CD4-positive, alpha-beta T cell treated with Interleukin-4 for 1 hour (primary cell): Measurements from ENCODE around the gene ZNF493.
A peak's percentile ranks its signal among the peaks of the same experiment; 100 is the strongest.

Experiments
- DNase-seq, 2 donors: peaks; one replicate each; pipeline ENCODE4 v3.0.0-alpha.2; 2020 to 2022

Gene ZNF493

DNA sequence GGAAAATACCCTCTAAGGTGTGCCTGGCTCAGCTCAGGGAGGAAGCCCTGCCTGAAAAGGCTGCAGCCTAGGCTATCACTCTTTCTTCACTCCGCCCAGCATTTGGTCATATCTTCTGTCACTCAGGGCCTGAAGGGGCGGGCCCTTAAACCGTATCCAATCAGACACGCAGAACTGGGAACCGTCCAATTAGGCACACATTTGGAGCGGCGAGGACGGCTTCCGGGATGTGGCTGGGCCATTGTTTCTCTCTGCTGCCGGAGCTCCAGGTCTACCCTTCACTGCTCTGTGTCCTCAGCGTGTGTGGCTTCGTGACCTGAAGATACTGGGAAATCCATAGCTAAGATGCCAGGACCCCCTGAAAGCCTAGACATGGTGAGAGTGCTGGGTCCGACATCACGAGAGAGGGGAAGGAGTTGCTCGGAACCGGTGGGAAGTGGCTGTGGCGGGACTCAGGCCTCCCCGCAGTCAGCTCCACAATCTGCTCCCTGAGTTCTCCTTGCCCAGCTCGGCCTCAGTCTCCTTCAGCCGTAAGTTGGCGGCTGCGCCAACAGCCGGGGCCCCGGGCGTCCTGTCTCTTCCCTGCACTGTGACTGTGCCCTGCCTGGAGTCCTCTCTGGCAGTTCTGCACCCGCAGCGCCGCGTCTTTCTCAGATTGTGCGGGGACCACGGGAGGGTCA lies at the start of gene ZNF493:
ZNF493 (plus strand) TSS at position 241 of the 680 bp plus-strand sequence; CDS start at position 346, 105 bp downstream.
- peak; percentile 93 to 95 for DNase-seq

DNA sequence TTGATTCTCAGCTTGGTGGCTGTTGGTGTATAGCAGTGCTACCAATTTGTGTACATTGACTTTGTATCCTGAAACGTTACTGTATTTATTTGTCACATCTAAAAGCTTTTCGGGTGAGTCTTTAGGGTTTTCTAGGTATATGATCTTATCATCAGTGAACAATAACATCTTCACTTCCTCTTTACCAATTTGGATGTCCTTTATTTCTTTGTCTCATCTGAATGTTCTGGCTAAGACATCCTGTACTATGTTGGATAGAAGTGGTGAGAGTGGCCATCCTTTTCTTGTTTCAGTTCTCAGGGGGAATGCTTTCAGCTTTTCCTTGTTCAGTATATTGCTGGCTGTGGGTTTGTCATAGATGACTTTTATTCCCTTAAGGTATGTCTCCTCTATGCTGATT lies 44.1 kb upstream of the ZNF493 start:
- no peak for DNase-seq

DNA sequence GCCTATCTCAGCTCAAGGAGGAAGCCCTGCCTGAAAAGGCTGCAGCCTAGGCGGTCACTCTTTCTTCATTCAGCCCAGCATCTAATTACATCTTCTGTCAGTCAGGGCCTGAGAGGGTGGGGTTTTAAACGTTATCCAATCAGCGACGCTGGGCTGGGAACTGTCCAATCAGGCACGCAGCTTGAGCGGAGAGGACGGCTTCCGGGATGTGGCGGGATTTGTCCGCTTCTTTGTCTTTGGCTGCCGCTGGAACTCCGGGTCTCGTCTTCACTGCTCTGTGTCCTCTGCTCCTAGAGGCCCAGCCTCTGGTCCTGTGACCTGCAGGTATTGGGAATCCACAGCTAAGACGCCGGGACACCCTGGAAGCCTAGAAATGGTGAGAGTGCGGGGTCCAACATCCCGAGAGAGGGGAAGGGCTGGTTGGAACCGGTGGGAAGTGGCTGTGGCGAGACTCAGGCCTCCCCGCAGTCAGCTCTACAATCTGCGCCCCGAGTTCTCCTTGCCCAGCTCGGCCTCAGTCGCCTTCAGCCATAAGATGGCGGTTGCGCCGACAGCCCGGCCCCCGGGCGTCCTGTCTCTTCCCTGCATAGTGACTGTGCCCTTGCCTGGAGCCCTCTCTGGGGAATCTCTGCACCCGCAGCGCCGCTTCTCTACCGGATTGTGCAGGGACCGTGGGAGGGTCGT lies 38.0 kb upstream of the ZNF493 start, which contains the start of gene ZNF738:
ZNF738 (plus strand) TSS at position 233 of the 684 bp plus-strand sequence; CDS start at position 374, 141 bp downstream.
- peak; percentile 86 to 89 for DNase-seq

DNA sequence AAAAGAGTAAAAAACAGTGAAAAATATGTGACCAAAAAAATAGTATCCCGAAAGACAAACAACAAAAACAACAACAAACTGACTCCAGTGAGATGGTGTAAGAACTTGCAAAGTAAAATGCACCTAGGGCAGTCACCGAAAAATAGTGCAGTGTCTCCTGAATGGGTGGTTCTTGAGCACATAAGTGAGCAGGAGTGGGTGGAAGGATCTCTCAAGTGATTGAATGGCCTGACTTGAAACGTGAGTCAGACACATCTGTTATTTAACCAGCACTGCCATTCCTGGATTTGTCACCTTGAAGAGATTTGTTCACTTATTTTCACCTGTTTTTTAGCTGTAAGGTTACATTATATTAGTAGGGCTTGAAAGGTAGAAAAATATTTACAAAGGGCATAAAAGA lies 34.6 kb upstream of the ZNF493 start:
- no peak for DNase-seq

DNA sequence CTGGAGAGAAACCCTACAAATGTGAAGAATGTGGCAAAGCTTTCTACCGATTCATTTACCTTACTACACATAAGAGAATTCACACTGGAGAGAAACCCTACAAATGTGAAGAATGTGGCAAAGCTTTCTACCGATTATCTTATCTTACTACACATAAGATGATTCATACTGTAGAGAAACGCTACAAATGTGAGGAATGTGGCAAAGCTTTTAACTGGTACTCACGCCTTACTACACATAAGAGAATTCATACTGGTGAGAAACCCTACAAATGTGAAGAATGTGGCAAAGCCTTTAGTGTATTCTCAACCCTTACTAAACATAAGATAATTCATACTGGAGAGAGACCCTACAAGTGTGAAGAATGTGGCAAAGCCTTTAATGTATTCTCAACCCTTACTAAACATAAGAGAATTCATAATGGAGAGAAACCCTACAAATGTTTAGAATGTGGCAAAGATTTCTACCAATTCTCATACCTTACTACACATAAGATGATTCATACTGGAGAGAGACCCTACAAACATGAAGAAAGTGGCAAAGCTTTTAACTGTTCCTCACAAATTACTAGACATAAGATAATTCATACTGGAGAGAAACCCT lies 12.9 kb upstream of the ZNF493 start:
- no peak for DNase-seq

DNA sequence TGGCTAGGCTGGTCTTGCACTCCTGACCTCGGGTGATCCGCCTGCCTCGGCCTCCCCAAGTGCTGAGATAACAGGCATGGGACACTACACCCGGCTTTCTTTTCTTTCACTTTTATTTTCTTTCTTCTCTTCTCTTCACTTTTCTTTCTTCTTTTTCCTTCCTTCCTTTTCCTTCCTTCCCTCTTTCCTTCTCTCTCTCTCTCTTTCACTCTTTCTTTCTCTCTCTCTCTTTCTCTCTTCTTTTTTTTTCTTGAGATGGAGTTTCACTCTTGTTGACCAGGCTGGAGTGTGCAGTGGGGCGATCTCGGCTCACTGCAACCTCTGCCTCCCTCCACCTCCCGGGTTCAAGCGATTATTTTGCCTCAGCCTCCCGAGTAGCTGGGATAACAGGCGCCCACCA lies 812 bp upstream of the ZNF493 start:
- DNase-seq, result no peak

DNA sequence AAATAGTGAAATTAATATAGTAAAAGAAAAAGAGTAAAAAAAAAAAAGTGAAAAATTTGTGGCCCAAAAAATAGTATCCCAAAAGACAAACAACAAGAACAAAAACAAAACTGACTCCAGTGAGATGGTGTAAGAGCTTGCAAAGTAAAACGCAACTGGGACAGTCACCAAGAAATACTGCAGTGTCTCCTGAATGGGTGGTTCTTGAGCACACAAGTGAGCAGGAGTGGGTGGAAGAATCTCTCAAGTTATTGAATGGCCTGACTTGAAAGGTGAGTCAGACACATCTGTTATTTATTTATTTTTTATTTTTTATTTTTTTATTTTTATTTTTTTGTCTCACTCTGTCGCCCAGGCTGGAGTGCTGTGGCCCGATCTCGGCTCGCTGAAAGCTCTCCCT lies 1.9 kb downstream of the ZNF493 start:
- DNase-seq, result no peak

DNA sequence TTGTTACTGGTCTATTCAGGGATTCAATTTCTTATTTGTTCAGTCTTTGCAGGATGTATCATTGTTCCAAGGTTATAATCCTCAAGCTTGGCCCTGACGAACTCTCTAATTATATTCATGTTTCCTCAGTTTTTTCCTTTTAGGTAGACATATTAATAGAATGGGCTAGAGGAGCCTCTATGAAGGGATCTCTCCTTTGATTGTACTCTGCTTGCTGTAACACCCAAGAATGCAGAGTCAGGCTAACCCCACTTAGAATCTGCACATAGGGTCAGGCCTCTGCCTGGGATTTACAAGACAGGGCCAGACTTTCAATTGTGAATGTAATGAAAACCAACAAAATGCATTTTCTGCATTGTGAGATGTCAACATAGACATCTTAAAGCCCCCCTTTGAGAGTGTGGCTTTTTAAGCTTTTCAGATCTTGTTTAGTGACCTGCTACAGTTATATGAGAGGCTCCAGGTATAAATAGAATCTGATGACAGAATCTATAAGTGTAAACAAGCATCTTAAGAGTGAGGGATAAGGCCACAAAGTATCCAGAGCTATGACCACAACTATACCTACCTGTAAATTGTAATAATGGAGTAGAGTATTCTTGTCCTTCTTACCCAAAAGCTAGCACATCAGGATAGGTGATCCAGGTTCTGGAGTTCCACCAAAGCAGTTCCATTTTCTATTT lies 5.5 kb downstream of the ZNF493 start:
- no peak for DNase-seq

DNA sequence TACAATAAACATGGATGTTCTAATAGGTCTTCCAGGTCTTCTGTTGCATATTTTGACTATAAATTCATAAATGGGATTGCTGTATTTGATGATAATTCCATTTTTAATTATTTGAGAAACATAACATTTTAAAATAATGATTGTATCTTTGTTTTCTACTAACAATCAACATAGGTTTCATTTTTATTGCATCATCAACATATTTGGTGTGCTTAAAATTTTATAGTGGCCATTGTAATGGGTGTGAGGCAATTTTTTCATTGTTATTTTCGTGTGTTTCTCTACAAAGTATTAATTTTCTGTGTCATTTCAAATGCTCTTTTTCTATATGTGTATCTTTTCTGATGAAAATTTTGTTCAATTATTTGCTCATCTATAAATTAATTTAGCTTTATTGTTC lies 13.2 kb downstream of the ZNF493 start:
- no peak for DNase-seq

DNA sequence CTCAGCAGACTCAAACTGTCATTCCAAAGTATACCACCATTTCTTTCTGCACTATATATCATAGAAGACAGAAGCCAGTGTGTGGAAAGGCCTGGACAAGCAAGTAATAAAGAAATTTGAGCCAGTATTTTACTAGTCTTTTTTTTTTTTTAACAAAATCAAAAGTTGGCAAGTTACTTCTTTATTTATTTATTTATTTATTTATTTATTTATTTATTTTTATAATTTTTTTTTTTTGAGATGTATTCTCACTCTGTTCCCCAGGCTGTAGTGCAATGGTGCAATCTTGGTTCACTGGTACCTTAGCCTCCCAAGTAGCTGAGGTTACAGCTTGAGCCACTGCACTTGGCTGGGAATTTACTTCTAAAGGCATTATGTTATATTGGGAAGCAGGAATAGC lies 25.3 kb downstream of the ZNF493 start:
- DNase-seq, result no peak

DNA sequence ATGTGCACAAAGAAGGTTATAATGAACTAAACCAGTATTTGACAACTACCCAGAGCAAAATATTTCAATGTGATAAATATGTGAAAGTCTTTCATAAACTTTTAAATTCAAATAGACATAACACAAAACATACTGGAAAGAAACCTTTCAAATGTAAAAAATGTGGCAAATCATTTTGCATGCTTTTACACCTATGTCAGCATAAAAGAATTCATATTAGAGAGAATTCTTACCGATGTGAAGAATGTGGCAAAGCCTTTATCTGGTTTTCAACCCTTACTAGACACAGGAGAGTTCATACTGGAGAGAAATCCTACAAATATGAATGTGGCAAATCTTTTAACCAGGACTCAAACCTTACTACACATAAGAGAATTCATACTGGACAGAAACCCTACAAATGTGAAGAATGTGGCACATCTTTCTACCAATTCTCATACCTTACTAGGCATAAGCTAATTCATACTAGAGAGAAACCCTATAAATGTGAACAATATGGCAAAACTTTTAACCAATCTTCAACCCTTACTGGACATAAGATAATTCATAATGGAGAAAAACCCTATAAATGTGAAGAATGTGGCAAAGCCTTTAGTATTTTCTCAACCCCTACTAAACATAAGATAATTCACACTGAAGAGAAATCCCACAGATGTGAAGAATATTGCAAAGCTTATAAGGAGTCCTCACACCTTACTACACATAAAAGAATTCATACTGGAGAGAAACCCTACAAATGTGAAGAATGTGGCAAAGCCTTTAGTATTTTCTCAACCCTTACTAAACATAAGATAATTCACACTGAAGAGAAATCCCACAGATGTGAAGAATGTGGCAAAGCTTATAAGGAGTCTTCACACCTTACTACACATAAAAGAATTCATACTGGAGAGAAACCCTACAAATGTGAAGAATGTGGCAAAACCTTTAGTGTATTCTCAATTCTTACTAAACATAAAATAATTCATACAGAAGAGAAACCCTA lies 26.4 kb downstream of the ZNF493 start:
- no peak for DNase-seq

DNA sequence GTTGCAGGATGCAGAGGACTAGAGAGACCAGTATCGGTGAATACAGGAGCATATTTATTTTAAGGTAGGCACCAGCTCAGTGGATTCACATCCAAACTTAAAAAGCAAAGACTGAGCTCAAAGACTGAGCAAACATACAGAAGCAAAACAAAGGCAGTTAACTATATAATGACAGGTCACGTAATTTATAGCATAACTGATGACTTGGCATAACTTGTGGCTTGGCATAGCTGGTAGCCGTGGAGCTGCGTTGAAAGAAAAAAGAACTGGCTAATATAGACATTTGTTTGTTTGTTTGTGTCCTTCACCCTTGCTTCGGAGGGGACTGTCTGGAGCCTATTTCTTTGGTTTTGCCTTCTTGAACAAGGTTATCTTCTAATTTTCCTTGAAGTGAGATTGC lies 33.7 kb downstream of the ZNF493 start:
- DNase-seq, result no peak

DNA sequence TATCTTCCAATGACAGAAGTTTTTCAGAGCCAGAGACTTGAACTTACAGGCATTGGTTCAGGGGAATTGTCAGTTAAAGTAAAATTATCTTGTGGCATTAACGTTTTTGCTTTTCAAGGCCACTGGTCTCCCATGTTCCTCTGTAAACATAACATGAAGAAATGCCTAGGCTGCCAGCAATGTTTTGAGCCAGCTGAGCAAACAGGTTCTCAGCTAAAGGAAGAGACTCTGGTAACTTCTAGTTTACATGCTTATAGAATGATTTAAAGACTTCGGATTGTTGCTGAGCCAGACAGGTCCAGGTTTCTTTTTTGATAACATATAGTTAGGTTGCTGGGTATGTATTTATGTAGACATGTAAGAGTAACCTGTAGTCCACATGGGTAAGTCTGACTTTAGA lies 35.7 kb downstream of the ZNF493 start:
- no peak for DNase-seq

DNA sequence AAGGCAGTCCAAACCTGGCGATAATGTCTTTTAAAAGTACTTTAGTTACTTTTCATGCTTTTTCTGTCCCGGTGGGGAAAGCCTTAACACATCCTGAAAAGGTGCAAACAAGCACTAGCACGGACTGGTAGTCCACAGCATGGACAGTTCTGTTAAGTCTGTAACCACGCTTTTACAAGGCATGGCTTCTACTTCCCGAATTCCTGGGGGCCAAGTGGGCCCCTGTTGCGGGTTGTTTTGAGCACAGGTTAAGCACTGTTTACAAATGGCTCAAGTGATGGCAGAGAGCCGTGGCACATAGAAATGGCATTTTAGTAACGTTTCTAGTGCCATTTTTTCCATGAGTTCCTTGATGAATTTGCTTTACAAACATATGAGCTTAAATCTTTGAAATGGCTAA lies 37.6 kb downstream of the ZNF493 start:
- no peak for DNase-seq

DNA sequence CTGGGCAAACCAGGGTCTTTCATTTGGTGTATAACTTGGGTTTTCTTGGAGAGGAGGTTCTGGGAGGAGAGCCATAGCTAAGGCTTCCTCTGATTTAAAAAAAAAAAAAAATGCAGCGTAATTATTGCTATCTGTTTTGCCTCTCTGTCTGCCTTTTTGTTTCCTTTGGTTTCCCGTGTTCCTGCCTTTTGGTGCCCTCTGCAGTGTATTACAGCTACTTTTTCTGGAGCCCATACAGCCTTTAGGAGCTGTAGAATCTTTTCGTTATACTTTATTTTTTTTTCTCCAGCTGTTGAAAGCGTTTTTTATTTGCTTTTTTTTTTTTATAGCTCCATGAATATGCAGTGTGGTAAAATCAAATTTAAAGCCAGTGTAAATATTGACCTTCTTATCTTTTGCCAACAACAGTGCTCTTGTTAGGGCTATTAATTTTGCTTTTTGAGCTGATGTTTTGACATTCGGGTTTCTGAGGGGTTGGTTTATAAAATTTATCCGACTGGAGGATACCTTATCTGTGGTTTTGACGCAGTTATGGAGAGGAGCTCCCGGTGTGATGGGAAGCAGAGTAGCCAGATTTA lies 38.1 kb downstream of the ZNF493 start:
- DNase-seq, result no peak

DNA sequence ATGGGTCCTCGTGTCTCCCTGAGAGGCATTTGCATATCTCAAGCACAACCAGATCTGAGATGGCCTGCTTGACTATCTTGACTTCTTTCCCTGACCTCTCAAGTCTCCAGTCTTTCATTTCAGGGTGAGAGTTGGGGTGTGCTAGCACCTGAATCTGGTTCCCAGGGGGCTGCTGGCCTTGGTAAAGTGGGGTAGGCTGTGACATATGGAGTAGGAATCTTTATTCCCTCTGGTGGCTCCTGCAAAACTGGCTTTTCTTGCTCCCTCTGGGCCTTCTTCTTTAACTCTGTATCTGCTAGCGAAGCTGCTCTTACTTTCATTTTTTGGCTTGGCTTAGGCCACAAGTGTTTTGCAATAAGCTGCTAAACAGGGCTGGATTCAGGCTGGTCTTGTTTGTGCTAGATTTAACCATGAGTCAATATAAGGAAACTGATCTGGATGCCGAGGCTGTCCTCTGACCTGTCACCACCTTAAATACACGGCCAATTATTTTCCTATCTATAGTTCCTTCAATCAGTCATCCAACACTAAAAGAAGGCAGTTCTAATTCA lies 42.3 kb downstream of the ZNF493 start:
- no peak for DNase-seq

DNA sequence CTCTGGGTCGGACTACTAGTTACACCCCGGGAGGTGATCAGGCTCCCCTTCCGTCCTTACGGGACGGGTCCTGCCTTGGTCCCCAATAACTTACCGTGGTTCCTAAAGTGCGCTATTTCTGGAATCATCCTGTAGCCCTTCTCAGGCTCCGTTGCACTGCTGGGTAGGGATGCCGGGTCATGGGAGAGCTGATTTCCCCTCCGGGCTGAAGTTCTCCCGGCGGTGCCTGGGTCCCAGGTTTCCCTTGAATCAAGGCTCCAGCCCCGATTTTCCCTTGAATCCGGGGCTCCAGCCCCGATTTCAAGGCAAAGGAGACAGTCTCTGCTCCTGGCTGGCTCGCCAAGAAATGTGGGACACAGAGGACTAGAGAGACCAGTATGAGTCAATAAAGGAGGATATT lies 43.4 kb downstream of the ZNF493 start:
- no peak for DNase-seq

DNA sequence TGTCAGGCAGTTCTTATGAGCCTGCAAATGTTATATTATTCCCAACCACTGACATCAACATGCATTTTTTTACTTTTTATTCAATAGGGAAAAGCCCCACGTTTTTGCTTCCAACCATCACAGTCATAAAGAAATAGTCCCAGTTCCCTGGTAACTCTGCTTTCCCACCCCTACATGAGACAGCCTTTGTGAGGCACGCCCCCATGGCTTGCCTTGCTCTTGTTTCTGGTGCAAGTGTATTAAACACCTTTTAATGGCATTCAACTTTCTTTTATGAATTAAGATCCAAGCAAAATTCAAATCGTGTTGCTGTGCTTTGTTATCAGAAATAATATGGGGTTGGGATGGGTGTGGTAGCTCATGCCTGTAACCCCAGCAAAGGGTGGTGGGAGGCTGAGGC lies 54.3 kb downstream of the ZNF493 start:
- no peak for DNase-seq

DNA sequence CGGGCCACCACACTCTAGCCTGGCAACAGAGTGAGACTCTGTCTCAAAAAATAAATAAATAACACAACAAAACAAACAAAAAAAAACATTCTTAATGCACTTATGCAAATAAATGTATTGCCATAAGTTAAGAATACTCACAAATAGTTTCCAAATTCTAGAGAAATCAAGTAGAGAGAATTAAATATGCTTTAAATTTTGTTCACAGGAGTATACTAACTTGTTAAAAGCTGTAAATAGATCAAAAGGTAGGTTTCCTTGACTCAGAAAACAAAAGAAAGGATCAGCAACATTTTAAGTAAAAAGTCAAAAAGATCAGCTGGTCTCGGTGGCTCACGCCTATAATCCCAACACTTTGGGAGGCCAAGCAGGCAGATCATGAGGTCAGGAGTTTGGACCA lies 58.0 kb downstream of the ZNF493 start:
- no peak for DNase-seq

DNA sequence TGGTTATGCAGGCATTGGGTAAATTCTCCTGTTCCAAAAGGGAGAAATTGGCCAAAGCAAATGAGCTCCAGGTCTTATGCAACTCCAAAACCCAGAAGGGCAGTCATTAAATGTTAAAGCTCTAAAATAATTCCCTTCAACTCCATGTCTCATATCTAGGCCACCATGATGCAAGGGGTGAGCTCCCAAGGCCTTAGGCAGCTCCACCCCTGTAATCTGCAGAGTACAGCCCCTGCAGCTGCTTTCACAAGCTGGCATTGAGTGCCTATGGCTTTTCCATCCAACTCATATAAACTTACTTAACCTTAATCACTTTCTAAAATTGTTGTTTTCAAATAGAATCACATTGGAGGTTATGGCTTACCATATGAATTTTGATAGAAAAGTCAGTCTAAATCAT lies 63.8 kb downstream of the ZNF493 start:
- no peak for DNase-seq

DNA sequence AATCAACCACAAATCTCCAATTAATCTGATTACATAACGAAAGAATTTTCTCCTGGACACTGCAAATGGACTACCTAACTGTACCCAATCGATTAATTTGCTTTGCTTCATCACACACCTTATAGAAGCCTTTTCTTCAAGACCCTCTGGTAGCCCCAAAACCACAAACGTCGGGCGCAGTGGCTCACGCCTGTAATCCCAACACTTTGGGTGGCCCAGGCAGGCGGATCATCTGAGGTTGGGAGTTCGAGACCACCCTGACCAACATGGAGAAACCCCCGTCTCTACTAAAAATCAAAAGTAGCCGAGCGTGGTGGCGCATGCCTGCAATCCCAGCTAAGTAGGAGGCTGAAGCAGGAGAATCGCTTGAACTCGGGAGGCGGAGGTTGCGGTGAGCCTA lies 65.6 kb downstream of the ZNF493 start:
- no peak for DNase-seq
